ENCODE measurements around the gene AP4S1.

The AP4S1 gene

GRCh38 chr14:31006703-31007102, 18.7 kb upstream of the AP4S1 start:
- no peak for DNase-seq (ENCODE audit: low read depth, low spot score)

GRCh38 chr14:31009836-31010574, 15.4 kb upstream of the AP4S1 start:
- no peak for DNase-seq (ENCODE audit: low read depth, low spot score)

GRCh38 chr14:31010935-31011334, 14.5 kb upstream of the AP4S1 start:
- no peak for DNase-seq (ENCODE audit: low read depth, low spot score)

DNA sequence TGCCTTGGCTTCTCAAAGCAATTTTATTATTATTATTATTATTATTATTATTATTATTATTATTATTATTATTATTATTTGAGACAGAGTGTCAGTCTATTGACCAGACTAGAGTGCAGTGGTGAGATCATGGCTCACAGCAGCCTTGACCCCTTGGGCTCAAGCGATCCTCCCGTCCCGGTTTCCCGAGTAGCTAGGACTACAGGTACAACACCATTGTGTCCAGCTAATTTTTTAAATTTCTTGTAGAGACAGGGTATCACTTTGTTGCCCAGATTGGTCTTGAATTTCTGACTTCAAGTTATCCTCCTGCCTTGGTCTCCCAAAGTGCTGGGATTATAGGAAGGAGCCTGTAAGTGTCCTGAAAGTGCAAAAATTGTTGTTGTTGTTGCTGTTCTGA, 11.6 kb upstream of the AP4S1 start:
- DNase-seq (ENCODE audit: low read depth, low spot score), result no peak

DNA sequence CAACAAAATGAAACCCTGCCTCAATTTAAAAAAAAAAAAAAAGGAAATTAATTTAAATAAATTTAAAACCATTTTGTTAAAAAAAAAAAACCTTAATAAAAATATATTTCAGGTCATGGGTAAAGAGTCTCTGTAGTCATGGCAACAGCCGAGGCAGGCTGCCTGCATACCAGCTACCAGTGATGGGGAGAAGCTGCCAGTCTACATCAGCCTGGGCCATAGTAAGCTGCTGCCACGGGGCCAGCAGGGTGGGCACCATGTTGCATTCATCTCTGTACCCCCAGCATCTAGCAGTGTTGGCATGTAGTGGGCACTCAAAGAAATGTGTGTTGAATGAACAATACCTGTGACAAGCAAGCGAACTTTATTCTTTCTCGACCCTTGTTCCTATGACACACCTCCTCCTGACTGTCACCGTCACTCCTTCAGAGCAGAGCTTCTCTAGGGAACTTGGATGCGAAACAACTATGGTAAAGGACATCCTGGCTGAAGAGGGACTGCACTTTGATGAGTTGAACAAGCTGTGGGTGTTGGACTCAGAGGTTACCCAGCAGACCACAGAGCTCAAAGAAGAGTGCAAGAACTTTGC, 7.3 kb upstream of the AP4S1 start:
- no peak for DNase-seq (ENCODE audit: low read depth, low spot score)

GRCh38 chr14:31020834-31021575, 4.4 kb upstream of the AP4S1 start:
- no peak for DNase-seq (ENCODE audit: low read depth, low spot score)

DNA sequence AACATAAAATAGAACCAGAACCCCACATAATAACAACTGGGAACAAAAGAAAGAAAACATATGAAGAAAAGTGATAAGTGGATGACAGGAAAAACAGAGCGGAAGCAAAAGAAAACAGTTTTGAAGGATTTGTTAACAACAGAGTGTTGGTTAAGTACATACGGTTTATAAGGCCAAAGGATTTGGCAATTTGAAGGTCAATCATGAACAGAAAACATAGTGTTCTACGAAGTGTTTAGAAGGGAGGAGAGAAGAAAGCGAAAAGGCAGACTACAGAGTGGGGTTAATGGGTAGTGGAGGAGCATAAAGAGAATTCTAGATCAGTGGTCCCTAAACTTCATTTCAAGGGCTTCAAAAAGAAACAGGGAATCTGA, 3.9 kb upstream of the AP4S1 start:
- DNase-seq (ENCODE audit: low read depth, low spot score), result no peak

GRCh38 chr14:31022386-31022785, 3.1 kb upstream of the AP4S1 start:
- no peak for DNase-seq (ENCODE audit: low read depth, low spot score)

- no peak for DNase-seq (ENCODE audit: low read depth, low spot score)
Measured at GRCh38 chr14:31024010-31024480, 1.4 kb upstream of the AP4S1 start.

DNA sequence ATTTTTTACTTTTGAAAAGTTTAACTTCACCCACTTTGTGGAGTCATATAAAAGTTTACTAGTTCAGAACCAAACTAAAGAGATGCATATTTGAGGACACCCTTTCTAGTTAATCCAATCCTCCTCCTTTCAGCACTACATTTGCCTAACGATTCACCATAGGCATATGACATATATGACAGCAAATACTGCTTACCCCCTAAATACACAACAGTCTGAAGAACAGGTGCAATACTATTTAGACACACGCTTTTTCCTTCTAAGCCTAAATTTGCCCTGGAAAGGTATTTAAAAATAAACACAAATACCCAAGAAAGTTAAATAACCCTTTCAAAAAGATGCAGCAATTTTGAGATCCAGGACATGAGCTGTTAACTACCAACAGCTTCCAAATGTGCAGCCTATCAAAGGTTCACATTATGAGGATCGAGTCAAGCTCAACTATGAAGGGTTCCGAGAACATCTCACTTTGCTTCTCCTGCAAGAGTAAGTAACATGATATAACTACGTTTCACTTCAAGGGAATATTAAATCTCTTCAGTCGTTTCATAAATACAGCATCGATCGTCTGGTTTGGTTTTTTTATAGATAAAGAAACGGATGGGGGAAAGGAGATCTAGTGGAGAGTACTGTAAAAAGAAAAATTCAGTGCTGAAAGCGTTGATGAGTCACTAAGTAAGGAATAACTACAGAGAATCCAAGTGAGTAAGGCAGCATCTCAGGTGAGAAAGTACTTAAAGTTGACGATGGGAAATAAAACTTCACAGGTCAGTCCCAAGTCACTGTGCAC, 677 bp upstream of the AP4S1 start:
- DNase-seq (ENCODE audit: low read depth, low spot score), result no peak

DNA sequence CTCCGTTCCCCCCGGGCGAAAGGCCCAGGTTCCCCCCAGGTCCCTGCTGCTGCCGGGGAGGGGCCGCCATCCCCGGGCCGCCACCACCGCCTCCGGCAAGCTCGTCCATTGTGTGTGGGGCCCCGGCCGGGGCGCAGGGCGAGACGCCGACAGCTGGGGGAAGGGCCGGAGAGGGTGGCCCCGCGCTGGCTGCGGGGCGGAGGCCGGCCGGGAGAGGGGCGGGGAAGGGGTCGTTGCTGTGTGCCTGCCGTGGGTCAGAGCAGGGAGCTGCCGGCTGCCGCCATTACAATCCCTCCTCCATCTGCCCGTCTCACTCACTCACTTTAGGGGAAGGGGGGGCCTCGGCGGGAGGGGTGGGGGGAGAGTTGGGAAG, 614 bp downstream of the AP4S1 start, which contains the start of gene STRN3:
Gene STRN3, minus strand, starts transcription at position 303 of the 373 bp plus-strand sequence. Its CDS starts 194 bp downstream, at position 109.
- DNase-seq (ENCODE audit: low read depth, low spot score), result no peak

DNA sequence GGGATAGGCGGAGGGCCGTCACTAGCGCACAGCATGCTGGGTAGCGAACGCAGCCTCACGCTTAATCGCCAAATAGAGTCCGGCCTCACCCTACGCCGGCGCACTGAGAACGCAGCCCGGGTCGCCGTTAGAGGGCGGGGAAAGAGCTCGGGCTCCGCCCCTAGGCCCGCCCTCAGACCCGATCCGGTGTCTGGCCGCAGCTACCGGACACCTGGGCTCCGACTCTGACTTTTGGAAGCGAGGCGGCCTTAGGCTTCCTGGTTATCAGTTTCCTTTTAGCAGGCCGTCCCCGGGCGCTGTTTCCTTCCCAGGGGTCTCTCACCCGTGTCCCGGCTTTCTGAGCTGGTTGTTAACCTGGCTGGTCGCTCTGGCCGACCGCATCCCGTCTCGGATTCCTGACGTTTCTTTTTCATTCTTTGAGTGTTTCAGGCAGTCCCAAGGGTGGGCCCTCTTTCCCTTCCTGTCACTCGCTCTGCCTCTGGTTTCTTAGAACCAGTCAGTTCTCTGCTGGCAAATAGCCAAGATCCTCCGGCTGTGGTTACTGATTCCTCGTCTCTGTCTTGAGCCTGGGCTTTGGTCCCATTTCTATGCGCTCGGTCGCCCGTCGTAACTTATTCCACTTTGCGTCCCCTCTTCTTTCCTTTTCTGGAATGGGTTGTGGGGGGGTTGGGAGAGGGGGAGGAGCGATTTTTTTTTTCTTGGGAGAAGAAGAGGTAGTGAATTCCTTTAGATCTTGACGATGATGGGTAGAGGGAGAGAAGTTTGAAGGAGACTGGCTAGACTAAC, 1.2 kb downstream of the AP4S1 start:
- peak; percentile 71 for DNase-seq (ENCODE audit: low read depth, low spot score)

GRCh38 chr14:31027847-31028246, 2.4 kb downstream of the AP4S1 start:
- no peak for DNase-seq (ENCODE audit: low read depth, low spot score)

DNA sequence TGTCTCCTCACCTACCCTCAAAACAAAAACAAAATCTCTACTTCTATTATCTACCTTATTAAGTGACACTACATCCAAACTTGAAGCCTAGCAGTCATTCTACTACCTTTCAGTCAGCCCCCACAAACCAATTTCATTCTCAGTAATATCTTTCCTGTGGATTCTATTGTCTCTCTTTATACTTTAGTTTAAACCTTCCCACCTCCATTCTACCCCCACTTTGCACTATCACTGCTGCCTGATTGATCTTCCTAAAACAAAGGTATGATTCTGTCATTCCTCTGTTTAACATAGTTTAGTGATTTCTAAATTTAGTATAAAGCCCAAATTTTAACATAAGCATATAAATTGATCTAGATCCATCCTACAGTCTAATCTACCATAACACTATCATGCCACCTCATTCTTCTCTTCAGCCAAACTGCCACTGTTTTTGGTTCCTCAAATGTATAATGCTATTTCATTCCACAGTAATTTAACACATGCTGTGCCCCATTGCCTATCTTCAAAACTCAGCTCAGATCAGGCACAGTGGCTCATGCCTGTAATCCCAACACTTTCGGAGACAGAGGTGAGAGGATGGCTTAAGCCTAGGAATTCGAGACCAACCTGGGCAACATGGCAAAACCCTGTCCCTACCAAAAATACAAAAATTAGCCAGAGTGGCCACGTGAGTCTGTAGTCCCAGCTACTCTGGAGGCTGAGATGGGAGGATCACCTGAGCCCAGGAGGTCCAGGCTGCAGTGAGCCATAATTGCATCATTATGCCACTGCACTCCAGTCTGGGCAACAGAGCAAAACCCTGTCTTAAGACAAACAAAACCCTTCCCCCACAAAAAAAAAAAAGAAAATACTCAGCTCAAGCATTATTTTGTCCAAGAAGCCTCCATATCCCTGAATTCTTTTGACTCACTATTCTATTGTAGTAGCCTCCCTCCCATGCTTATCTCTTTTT, 3.8 kb downstream of the AP4S1 start:
- no peak for DNase-seq (ENCODE audit: low read depth, low spot score)

- no peak for DNase-seq (ENCODE audit: low read depth, low spot score)
Measured at GRCh38 chr14:31030469-31030868, 5.0 kb downstream of the AP4S1 start.

DNA sequence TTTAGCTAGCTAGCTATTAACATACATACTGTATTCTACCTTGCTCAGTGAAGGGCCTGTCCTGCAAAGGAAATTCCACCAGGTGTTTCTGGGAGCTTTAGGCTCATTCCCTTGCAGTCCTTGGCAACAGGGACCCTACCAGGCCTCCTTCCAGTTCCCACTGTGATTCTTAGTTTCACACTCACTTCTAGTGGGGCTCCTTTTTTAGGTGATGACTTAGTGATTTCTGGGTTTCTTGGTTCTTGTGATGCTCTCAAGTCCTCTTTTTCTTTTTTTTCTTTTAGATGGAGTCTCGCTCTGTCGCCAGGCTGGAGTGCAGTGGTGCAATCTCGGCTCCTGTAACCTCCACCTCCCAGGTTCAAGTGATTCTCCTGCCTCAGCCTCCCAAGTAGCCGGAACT, 11.1 kb downstream of the AP4S1 start:
- no peak for DNase-seq (ENCODE audit: low read depth, low spot score)

DNA sequence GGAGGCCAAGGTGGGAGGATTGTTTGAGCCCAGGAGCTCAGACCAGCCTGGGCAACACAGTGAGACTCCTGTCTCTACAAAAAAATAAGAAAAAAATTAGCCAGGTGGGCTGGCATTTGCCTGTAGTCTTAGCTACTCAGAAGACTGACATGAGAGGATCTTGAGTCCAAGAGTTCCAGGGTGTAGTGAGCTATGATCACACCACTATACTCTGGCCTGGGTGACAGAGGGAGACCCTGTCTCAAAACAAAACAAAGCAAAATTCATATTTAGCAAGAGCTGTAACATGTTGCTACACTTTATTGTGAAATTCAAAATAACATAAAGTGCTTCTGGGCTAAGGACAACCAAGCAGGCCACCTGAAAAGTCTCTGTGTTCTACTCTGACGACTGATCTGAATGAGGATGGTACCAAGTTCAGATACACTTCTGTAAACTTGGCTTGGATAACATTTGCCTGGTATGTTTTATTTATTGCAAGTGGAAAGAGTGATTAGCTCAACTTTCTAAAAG, 12.3 kb downstream of the AP4S1 start:
- DNase-seq (ENCODE audit: low read depth, low spot score), result no peak

- no peak for DNase-seq (ENCODE audit: low read depth, low spot score)
Measured at GRCh38 chr14:31038521-31039166, 13.2 kb downstream of the AP4S1 start.

DNA sequence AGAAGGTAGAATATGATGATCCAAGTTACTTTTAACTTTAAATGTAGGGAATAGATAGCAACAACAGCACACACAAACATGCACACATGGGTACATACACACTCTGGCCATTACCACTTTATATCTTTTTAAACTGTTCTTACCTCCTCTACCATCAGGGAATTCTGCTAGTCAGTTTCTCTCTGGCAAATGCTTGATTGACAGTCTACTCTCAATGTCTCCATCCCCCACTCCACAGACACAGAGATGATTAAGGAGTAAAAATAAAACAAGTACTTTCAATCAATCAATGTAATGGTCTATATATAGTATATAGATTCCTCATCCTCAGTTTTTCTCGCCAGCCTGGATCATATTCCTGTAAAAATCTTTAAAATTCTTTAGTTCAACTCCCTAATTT, 16.9 kb downstream of the AP4S1 start:
- DNase-seq (ENCODE audit: low read depth, low spot score), result no peak

All from activated naive CD8-positive, alpha-beta T cell treated with anti-CD3 and anti-CD28 coated beads, Interleukin-2, amount 50 U/mL, for 16 hours (primary cell).